ENCODE measurements around the gene LTBR. TPM values are rescaled to one million over a fixed set of nuclear protein-coding genes. Genes with fewer than 3 reads are reported as not detected.

LTBR gene
- total and polyA plus RNA-seq, 2 of the 4 experiments (the other 2 are of a cell fraction): 19.7 to 62.5 TPM

DNA sequence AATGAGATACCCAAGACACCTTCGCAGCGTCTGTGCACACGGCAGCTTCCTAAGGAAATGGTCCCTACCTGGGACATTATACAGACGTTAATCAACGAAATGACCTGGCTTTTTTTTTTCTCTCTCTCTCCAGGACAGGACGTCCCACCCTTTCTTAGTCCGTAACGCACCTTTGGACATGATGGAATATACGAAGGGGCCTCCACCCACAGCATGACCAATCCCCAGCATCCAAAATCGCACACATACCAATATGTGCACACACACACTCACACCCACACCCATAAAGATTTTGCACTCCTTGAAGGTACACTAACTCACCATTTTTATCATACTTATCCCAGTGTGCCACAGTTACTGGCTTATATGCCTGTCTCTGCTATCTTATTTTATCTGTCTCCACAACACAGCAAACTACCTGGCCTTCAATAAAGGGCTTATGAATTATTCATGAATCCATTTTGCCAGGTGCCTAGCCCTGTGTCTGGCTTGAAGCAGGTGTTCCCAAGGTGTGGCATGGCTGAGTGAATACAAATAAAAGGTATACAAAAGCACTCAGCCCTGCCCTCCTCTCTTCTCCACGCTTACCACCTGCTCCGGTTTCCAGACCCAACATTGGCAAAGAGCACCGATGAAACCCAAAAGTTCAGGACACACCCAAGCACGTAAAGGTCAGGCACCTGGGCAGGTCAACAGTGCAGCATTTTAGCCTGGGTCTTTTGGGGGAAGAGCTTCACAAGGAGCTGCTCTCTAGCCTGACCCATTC is 10.8 kb upstream of the LTBR start:
- H3K27ac ChIP-seq (ENCODE audit: insufficient read depth, low read length): peak overlapping the region; percentile 79; the same call in 1 of the 2 replicates
- H3K18ac ChIP-seq (ENCODE audit: low read depth, low read length): peak overlapping the region; percentile 82; the same call in 1 of the 2 replicates
- H3K9ac ChIP-seq (ENCODE audit: low read depth, low read length): 0 out of 2 replicates have a peak overlapping the region, but pooled peaks have one; percentile 7
- peak overlapping the region; percentile 67; the same call in 2 of the 3 replicates for H2BK15ac ChIP-seq (ENCODE audit: low read depth, low read length)
- ChIA-PET CTCF (interaction anchor here (0.7 to 0.8 kb wide), 2 partner anchors 10 to 918 kb away, joined by 3 to 9 read pairs; no protein-coding TSS in a partner anchor), POLR2A (ENCODE audit: unreplicated experiment) (interaction anchor here (0.6 to 0.9 kb wide), 2 partner anchors 37 to 162 kb away, joined by 3 to 4 read pairs; no protein-coding TSS in a partner anchor)
- H3K4ac ChIP-seq (ENCODE audit: low read depth, low read length): peak overlapping the region; percentile 80
- no peaks in the 10 kb centered on the region for H3K36me3 ChIP-seq (ENCODE audit: control insufficient read depth, insufficient read depth, low read length)
- H4K91ac ChIP-seq (ENCODE audit: insufficient read depth, low read depth, low read length): peak overlapping the region; percentile 93
- H2AK9ac ChIP-seq (replicated peaks; ENCODE audit: low read depth, low read length, poor library complexity): peak overlapping the region; percentile 10
- peaks cover 33% of the 10 kb centered on the region for H3K4me1 ChIP-seq (ENCODE audit: control insufficient read depth, insufficient read depth, low read length)
- no peak overlapping the region for H2AFZ ChIP-seq (replicated peaks; ENCODE audit: low read length, poor library complexity)
- H3K56ac ChIP-seq (ENCODE audit: extremely low read depth, insufficient read depth, low read length): no peak overlapping the region
- no peaks in the 10 kb centered on the region for H3K27me3 ChIP-seq (ENCODE audit: control insufficient read depth, insufficient read depth, low read length)
- DNase-seq: no peak
- H3K9me1 ChIP-seq (ENCODE audit: insufficient read depth, low read length): peaks cover 20% of the 10 kb centered on the region
- peak overlapping the region; percentile 86 for H2AK5ac ChIP-seq (ENCODE audit: low read depth, low read length)
- H3K4me2 ChIP-seq (ENCODE audit: low read depth, low read length): 0 out of 2 replicates have a peak overlapping the region, but pooled peaks have one; percentile 20
- H3K14ac ChIP-seq (replicated peaks; ENCODE audit: low read depth, low read length): no peak overlapping the region
- no peaks in the 10 kb centered on the region; a peak in 1 of 4 replicates for H3K79me1 ChIP-seq (ENCODE audit: low read depth in 1 of 2, low read length in 2 of 2)
- H3K23ac ChIP-seq (ENCODE audit: low read depth, low read length): no peak overlapping the region
- in situ Hi-C loops (cut with MboI; ENCODE audit: low sequenced_read_pairs): loop anchor here (5.0 kb wide), 1 partner anchor 36 kb away; no protein-coding TSS in a partner anchor
- peak overlapping the region; percentile 83 for H2BK20ac ChIP-seq (ENCODE audit: low read depth, low read length)
- H3K9me3 ChIP-seq (ENCODE audit: control insufficient read depth, insufficient read depth, low read length): no peaks in the 10 kb centered on the region
- H3K4me3 ChIP-seq (ENCODE audit: insufficient read depth, low read depth, low read length): no peak overlapping the region
- peak overlapping the region; percentile 89 for H2BK5ac ChIP-seq (ENCODE audit: low read depth, low read length, poor library complexity, severe bottlenecking)
- no TSS peak for BruUV-seq (replicated peaks)
- H4K8ac ChIP-seq (ENCODE audit: low read depth in 2 of 2, low read length in 2 of 2): peak overlapping the region in 1 of 2 experiments; percentile 89; a peak in 1 of 4 replicates
- dilution Hi-C loops (cut with HindIII; ENCODE audit: low sequenced_read_pairs, unreplicated experiment): no loop called here
- intact Hi-C loops (cut with micrococcal nuclease): loop anchor here (2.0 kb wide), 1 partner anchor 36 kb away; no protein-coding TSS in a partner anchor
- TF ChIP-seq SMC3 (IDR thresholded peaks at IDR 0.05; ENCODE audit: low read depth, low read length) (no peak), RAD21 (IDR thresholded peaks at IDR 0.05; ENCODE audit: low read length) (no peak), MAFK (IDR thresholded peaks at IDR 0.05; ENCODE audit: low read depth, low read length) (no peak), BHLHE40 (IDR thresholded peaks at IDR 0.05; ENCODE audit: low read depth, low read length) (no peak), FOS (IDR thresholded peaks at IDR 0.05; ENCODE audit: low read depth, low read length) (no peak), MAZ (IDR thresholded peaks at IDR 0.05; ENCODE audit: borderline replicate concordance, low read depth, low read length) (no peak)
- TF ChIP-seq, protein P1, sequence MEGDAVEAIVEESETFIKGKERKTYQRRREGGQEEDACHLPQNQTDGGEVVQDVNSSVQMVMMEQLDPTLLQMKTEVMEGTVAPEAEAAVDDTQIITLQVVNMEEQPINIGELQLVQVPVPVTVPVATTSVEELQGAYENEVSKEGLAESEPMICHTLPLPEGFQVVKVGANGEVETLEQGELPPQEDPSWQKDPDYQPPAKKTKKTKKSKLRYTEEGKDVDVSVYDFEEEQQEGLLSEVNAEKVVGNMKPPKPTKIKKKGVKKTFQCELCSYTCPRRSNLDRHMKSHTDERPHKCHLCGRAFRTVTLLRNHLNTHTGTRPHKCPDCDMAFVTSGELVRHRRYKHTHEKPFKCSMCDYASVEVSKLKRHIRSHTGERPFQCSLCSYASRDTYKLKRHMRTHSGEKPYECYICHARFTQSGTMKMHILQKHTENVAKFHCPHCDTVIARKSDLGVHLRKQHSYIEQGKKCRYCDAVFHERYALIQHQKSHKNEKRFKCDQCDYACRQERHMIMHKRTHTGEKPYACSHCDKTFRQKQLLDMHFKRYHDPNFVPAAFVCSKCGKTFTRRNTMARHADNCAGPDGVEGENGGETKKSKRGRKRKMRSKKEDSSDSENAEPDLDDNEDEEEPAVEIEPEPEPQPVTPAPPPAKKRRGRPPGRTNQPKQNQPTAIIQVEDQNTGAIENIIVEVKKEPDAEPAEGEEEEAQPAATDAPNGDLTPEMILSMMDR (conservative IDR thresholded peaks at IDR 0.05; ENCODE audit: low read depth, low read length): no peak
- TF ChIP-seq, protein P2, sequence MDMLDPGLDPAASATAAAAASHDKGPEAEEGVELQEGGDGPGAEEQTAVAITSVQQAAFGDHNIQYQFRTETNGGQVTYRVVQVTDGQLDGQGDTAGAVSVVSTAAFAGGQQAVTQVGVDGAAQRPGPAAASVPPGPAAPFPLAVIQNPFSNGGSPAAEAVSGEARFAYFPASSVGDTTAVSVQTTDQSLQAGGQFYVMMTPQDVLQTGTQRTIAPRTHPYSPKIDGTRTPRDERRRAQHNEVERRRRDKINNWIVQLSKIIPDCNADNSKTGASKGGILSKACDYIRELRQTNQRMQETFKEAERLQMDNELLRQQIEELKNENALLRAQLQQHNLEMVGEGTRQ (IDR thresholded peaks at IDR 0.05; ENCODE audit: low read depth, low read length): no peak
- peak overlapping the region; percentile 94 for H2BK120ac ChIP-seq (ENCODE audit: low read depth, low read length)
- no peaks in the 10 kb centered on the region for H4K20me1 ChIP-seq (ENCODE audit: insufficient read depth, low read length)
- no peak for ATAC-seq (ENCODE audit: low read depth)
- peak overlapping the region; percentile 58; the same call in 1 of the 2 replicates for H4K5ac ChIP-seq (ENCODE audit: low read depth, low read length)
- WGBS, 2 experiments (ENCODE audit: extremely low coverage in 2 of 2, insufficient read length in 1 of 2): 82% methylated on average over 10 of the region's 14 CpGs; no CpG with 5 or more reads in 1 of the 2 experiments
